Measurements from ENCODE around the gene ZBED2. TPM values are rescaled to one million over a fixed set of nuclear protein-coding genes. Genes with fewer than 3 reads are reported as not detected.

The ZBED2 gene
- total and polyA plus RNA-seq, 2 of the 8 experiments (the other 6 are each of a cell fraction or from before 2014, with no cell fraction given): not detected

- WGBS, 2 experiments (ENCODE audit: extremely low coverage in 1 of 2, insufficient coverage in 1 of 2, insufficient read length in 1 of 2, insufficient replicate concordance in 2 of 2, low coverage in 1 of 2, low lambda C conversion rate in 2 of 2, missing lambda C conversion rate in 1 of 2): 87% methylated on average over 4 of the region's 4 CpGs; no CpG with 5 or more reads in 1 of the 2 experiments
- Histone ChIP-seq H3K23ac (ENCODE audit: insufficient read length) (no peak overlapping the region), H3K4ac (replicated peaks; ENCODE audit: insufficient read length, low read depth, low read length) (no peak overlapping the region), H3K79me1 (ENCODE audit: low read depth, low read length) (no peaks in the 10 kb centered on the region), H3K4me2 (ENCODE audit: insufficient read depth in 1 of 2, low read depth in 2 of 2, low read length in 2 of 2) (no peak overlapping the region), H2BK12ac (ENCODE audit: low read depth, low read length) (no peak overlapping the region), H3K14ac (ENCODE audit: insufficient read length) (no peak overlapping the region), H3K27me3 (replicated peaks in 1 of 4; ENCODE audit: control insufficient read depth in 3 of 4, extremely low read depth in 1 of 4, insufficient read depth in 3 of 4, low read length in 3 of 4) (no peaks in the 10 kb centered on the region), H2BK120ac (replicated peaks; ENCODE audit: low read depth, low read length) (no peak overlapping the region), H3K36me3 (ENCODE audit: control insufficient read depth in 2 of 4, insufficient read depth in 4 of 4, low read length in 3 of 4) (no peaks in the 10 kb centered on the region), H2BK5ac (ENCODE audit: low read depth, low read length) (no peak overlapping the region), H3K4me3 (ENCODE audit: extremely low read depth in 1 of 4, insufficient read depth in 2 of 4, low read depth in 3 of 4, low read length in 4 of 4) (no peak overlapping the region), H3K56ac (replicated peaks; ENCODE audit: insufficient read length, low read depth, low read length) (no peak overlapping the region), H3K9ac (replicated peaks in 1 of 4; ENCODE audit: extremely low read depth in 1 of 4, low read depth in 3 of 4, low read length in 3 of 4) (no peak overlapping the region), H2BK20ac (ENCODE audit: low read length) (no peak overlapping the region), H3K9me3 (ENCODE audit: insufficient read depth in 2 of 2, low read depth in 1 of 2, low read length in 1 of 2) (no peaks in the 10 kb centered on the region), H3K18ac (ENCODE audit: extremely low read depth, low read length) (no peak overlapping the region), H3K79me2 (ENCODE audit: control insufficient read depth in 1 of 2, insufficient read depth in 2 of 2, low read length in 2 of 2) (no peaks in the 10 kb centered on the region), H4K91ac (replicated peaks; ENCODE audit: insufficient read length, low read length) (no peak overlapping the region), H2AFZ (ENCODE audit: low read length) (no peak overlapping the region), H3K4me1 (replicated peaks in 1 of 4; ENCODE audit: control insufficient read depth in 3 of 4, insufficient read depth in 4 of 4, low read length in 3 of 4) (no peaks in the 10 kb centered on the region), H4K8ac (ENCODE audit: extremely low read depth, insufficient read depth, low read length) (no peak overlapping the region), H3K23me2 (ENCODE audit: low read depth, low read length) (no peaks in the 10 kb centered on the region), H4K5ac (ENCODE audit: insufficient read length, low read depth, low read length) (no peak overlapping the region), H3K27ac (ENCODE audit: low read depth, low read length) (no peak overlapping the region), H2BK15ac (ENCODE audit: low read length) (no peak overlapping the region), H2AK5ac (ENCODE audit: low read depth, low read length) (no peak overlapping the region), H4K20me1 (replicated peaks in 1 of 2; ENCODE audit: control insufficient read depth in 1 of 2, insufficient read depth in 2 of 2, low read length in 2 of 2) (no peaks in the 10 kb centered on the region)
- no peak for FAIRE-seq
- ChIA-PET POLR2A (ENCODE audit: partially characterized antibody) (no interaction called here), CTCF (ENCODE audit: partially characterized antibody) (interaction anchor here (0.6 to 1.5 kb wide), 4 partner anchors 9 to 118 kb away, joined by 3 to 4 read pairs (median 3); no protein-coding TSS in a partner anchor)
- no peak for DNase-seq (ENCODE audit: low read depth in 1 of 2, low spot score in 2 of 2)
- TF ChIP-seq TEAD4 (IDR thresholded peaks at IDR 0.05; ENCODE audit: low read depth, low read length) (no peak), NANOG (IDR thresholded peaks at IDR 0.05; ENCODE audit: insufficient read depth, low read depth, low read length, poor library complexity, severe bottlenecking) (no peak), RNF2 (IDR thresholded peaks at IDR 0.05; ENCODE audit: borderline replicate concordance, low read depth, low read length, missing control alignments, poor library complexity, severe bottlenecking) (no peak), JUND (IDR thresholded peaks at IDR 0.05; ENCODE audit: low read length) (no peak), SP2 (IDR thresholded peaks at IDR 0.05; ENCODE audit: low read length) (no peak), RBBP5 (IDR thresholded peaks at IDR 0.05; ENCODE audit: borderline replicate concordance, low read depth, low read length) (no peak), TBP (IDR thresholded peaks at IDR 0.05; ENCODE audit: low read depth, low read length) (no peak), KDM1A (IDR thresholded peaks at IDR 0.05; ENCODE audit: borderline replicate concordance, low read length) (no peak), SAP30 (IDR thresholded peaks at IDR 0.05; ENCODE audit: insufficient read depth, insufficient replicate concordance, low read length) (no peak), GABPA (IDR thresholded peaks at IDR 0.05; ENCODE audit: borderline replicate concordance, insufficient read depth, low read length) (no peak), GTF2F1 (IDR thresholded peaks at IDR 0.05; ENCODE audit: borderline replicate concordance, low read depth, low read length) (no peak), CBX5 (IDR thresholded peaks at IDR 0.05; ENCODE audit: low read depth, low read length) (no peak), FOSL1 (IDR thresholded peaks at IDR 0.05; ENCODE audit: insufficient read depth, low read depth, low read length) (no peak), BRCA1 (IDR thresholded peaks at IDR 0.05; ENCODE audit: low read depth, low read length) (no peak)
Observed at GRCh38 chr3:111636366-111636885, 41.3 kb upstream of the ZBED2 start.

Data from H1 (cell line).